Endothelial cell of umbilical vein (primary cell): ENCODE results near the gene BRPF1. TPM values are rescaled to one million over a fixed set of nuclear protein-coding genes. Genes with fewer than 3 reads are reported as not detected.

ENCODE experiments used
- BruUV-seq: library from RNA; stranded (reverse); fragments of 400-500 nt; replicated peaks from 2 replicates; lab custom pipeline; 2021; lab: Mats Ljungman, UMichigan
- CTCF ChIA-PET: fragments of 300-600, 350-600 bp; sonication (Branson Sonifier 250); formaldehyde crosslinking; loops from one replicate; lab custom pipeline; 2021; ENCODE audit warnings: antibody characterized with exemption, inconsistent platforms; lab: Charles Lee
- POLR2A ChIA-PET: fragments of 300-600, 350-600 bp; sonication (Branson Sonifier 250); formaldehyde crosslinking; loops from one replicate; lab custom pipeline; 2021; ENCODE audit warnings: antibody characterized with exemption, inconsistent platforms; lab: Charles Lee
- DNase-seq: peaks from one replicate; pipeline ENCODE4 v3.0.0-alpha.2; 2011; ENCODE audit warnings: low read depth, low spot score
- FAIRE-seq: peaks from 2 replicates; lab custom pipeline; 2011; peaks lifted over from hg19 to GRCh38; lab: Jason Lieb, UNC
- H2AFZ ChIP-seq: 2 replicates; pipeline ENCODE4 v1.6.0; 2012; ENCODE audit warnings: low read depth, low read length, control low read depth, inconsistent platforms
- H3K27ac ChIP-seq: 2 replicates; pipeline ENCODE4 v1.5.1; 2011; ENCODE audit warnings: low read depth, mild to moderate bottlenecking, control low read depth, low read length, moderate library complexity; ENCODE audit not compliant: insufficient read depth
- H3K27me3 ChIP-seq, 2 experiments: 2 replicates each; pipeline versions ENCODE4 v1.6.0 to v1.6.1; 2011; ENCODE audit warnings: low read length in 2 of 2, mixed read lengths in 1 of 2; ENCODE audit not compliant: control insufficient read depth in 2 of 2, insufficient read depth in 2 of 2
- H3K36me3 ChIP-seq, 2 experiments: 2 replicates in 1 of 2; 3 replicates in 1 of 2; pipeline ENCODE4 v1.5.1; 2011; ENCODE audit warnings: low read length in 2 of 2, mild to moderate bottlenecking in 1 of 2, moderate library complexity in 1 of 2; ENCODE audit not compliant: control insufficient read depth in 2 of 2, insufficient read depth in 2 of 2; ENCODE audit errors: extremely low read depth in 1 of 2
- H3K4me1 ChIP-seq: 3 replicates; pipeline ENCODE4 v1.5.1; 2011; ENCODE audit warnings: mild to moderate bottlenecking, low read length; ENCODE audit not compliant: control insufficient read depth, insufficient read depth; ENCODE audit errors: extremely low read depth
- H3K4me2 ChIP-seq: 2 replicates; pipeline ENCODE4 v1.6.1; 2011; ENCODE audit warnings: low read length, control low read depth, mixed read lengths; ENCODE audit not compliant: insufficient read depth
- H3K4me3 ChIP-seq, 3 experiments: fragments of 200-600 bp in 1 of 3; sonication (generic), shearing (Covaris generic) in 1 of 3; replicated peaks in 1 of 3; 2 replicates each; pipeline ENCODE4 v1.5.1; 2011 to 2016; ENCODE audit warnings: control low read depth in 3 of 3, low read length in 3 of 3, mild to moderate bottlenecking in 2 of 3, inconsistent platforms in 1 of 3, low read depth in 1 of 3, moderate library complexity in 1 of 3; ENCODE audit not compliant: insufficient read depth in 1 of 3
- H3K79me2 ChIP-seq: 2 replicates; pipeline ENCODE4 v1.6.0; 2012; ENCODE audit warnings: low read length, inconsistent platforms; ENCODE audit not compliant: control insufficient read depth, insufficient read depth
- H3K9ac ChIP-seq: replicated peaks from 2 replicates; pipeline ENCODE3; 2011; ENCODE audit warnings: low read length, control low read depth; ENCODE audit not compliant: insufficient read depth; ENCODE audit errors: extremely low read depth
- H3K9me1 ChIP-seq: replicated peaks from 3 replicates; pipeline ENCODE4 v1.6.0; 2011; ENCODE audit warnings: mild to moderate bottlenecking, low read length; ENCODE audit not compliant: control insufficient read depth, insufficient read depth; ENCODE audit errors: extremely low read depth
- H3K9me3 ChIP-seq: replicated peaks from 2 replicates; pipeline ENCODE4 v1.5.1; 2012; ENCODE audit warnings: low read length, inconsistent platforms; ENCODE audit not compliant: control insufficient read depth, insufficient read depth
- H4K20me1 ChIP-seq: replicated peaks from 2 replicates; pipeline ENCODE3; 2011; ENCODE audit warnings: mild to moderate bottlenecking, low read length; ENCODE audit not compliant: control insufficient read depth, insufficient read depth; ENCODE audit errors: extremely low read depth
- CTCF ChIP-seq, 2 donors: IDR thresholded peaks; 1 replicate in 1 of 2; 2 replicates in 1 of 2; pipeline ENCODE4 v1.5.1; 2011; ENCODE audit warnings: low read length in 2 of 2, mild to moderate bottlenecking in 2 of 2, moderate library complexity in 2 of 2, control low read depth in 1 of 2, inconsistent platforms in 1 of 2, low read depth in 1 of 2; ENCODE audit not compliant: insufficient read depth in 1 of 2; ENCODE audit errors: extremely low read depth in 1 of 2
- EZH2 ChIP-seq: IDR thresholded peaks from 2 replicates; pipeline ENCODE4 v1.6.1; 2012; ENCODE audit warnings: borderline replicate concordance, low read depth, mild to moderate bottlenecking, moderate library complexity, low read length, inconsistent platforms; ENCODE audit not compliant: severe bottlenecking
- GATA2 ChIP-seq: IDR thresholded peaks from 2 replicates; pipeline ENCODE4 v1.7.0; 2011; ENCODE audit warnings: low read depth, mild to moderate bottlenecking, moderate library complexity, mixed read lengths, low read length; ENCODE audit not compliant: insufficient read length, insufficient read depth
- MYC ChIP-seq: IDR thresholded peaks from one replicate; pipeline ENCODE4 v1.6.1; 2011; ENCODE audit warnings: mild to moderate bottlenecking, low read depth, low read length
- POLR2A ChIP-seq: IDR thresholded peaks from 2 replicates; pipeline ENCODE4 v1.6.1; 2012; ENCODE audit warnings: low read depth, mild to moderate bottlenecking, control low read depth, low read length
- POLR2AphosphoS5 ChIP-seq: IDR thresholded peaks from 2 replicates; pipeline ENCODE4 v1.6.1; 2012; ENCODE audit warnings: low read depth, mild to moderate bottlenecking, control low read depth, low read length, moderate library complexity; ENCODE audit not compliant: insufficient read depth
- dilution Hi-C: fragments of 300-500 bp; cut with MboI; formaldehyde crosslinking; loops from one replicate; pipeline ENCODE4 v1.15.0; 2019; ENCODE audit warnings: low sequenced_read_pairs; ENCODE audit not compliant: extremely low pct_ligation_motif_present
- intact Hi-C: fragments of 100-400 bp; cut with micrococcal nuclease; formaldehyde crosslinking; loops from one replicate; pipeline ENCODE4 v1.10.0; 2022
- polyA plus RNA-seq, 4 experiments: library from polyadenylated mRNA; depleted of rRNA in 3 of 4; stranded (reverse) in 3 of 4; unstranded in 1 of 4; fragments of >200 nt; gene quantifications; 2 replicates each; pipeline versions ENCODE4 v1.2.1 to v1.2.3, GENCODE V29; 2011 to 2012; ENCODE audit warnings: missing spikeins in 1 of 4
- total RNA-seq: library from RNA; stranded (reverse); gene quantifications from 2 replicates; pipeline ENCODE4 v1.2.3, GENCODE V29; 2021

Gene BRPF1
- total and polyA plus RNA-seq, 2 donors (not counting 3 experiments of a cell fraction or from before 2014, with no cell fraction given) = 12.5 to 26.2 TPM

- Histone ChIP-seq H2AFZ (no peak overlapping the region), H3K27ac (no peak overlapping the region), H3K4me1 (no peaks in the 10 kb centered on the region), H3K4me3 (no peak overlapping the region), H3K9me3 (no peaks in the 10 kb centered on the region), H3K9ac (no peak overlapping the region), H4K20me1 (no peaks in the 10 kb centered on the region), H3K36me3 (peaks cover 1 to 64% of the 10 kb centered on the region in 2 experiments), H3K27me3 (no peaks in the 10 kb centered on the region), H3K79me2 (no peaks in the 10 kb centered on the region), H3K9me1 (no peaks in the 10 kb centered on the region), H3K4me2 (no peak overlapping the region)
- BruUV-seq = no TSS peak
- DNase-seq = no peak
- FAIRE-seq = no peak
- TF ChIP-seq POLR2AphosphoS5 = no peak
- TF ChIP-seq POLR2A = no peak
- no peak for TF ChIP-seq MYC
- TF ChIP-seq CTCF (IDR thresholded peaks at IDR 0.05; ENCODE audit: extremely low read depth in 1 of 2, insufficient read depth in 1 of 2, low read depth in 1 of 2, low read length in 2 of 2) = no peak
- no peak for TF ChIP-seq GATA2
- no peak for TF ChIP-seq EZH2
- CTCF ChIA-PET = no interaction called here
- dilution Hi-C loops (no loop called here), intact Hi-C loops (no loop called here)
- POLR2A ChIA-PET = no interaction called here
Measured at GRCh38 chr3:9685216-9686049, 46.1 kb upstream of the BRPF1 start.
